SH-SY5Y (cell line): Measurements from ENCODE around the gene SEMA4D.

ENCODE experiments used
- GATA2 ChIP-seq: IDR thresholded peaks from 2 replicates; pipeline ENCODE4 v1.6.1; 2011; ENCODE audit warnings: mild to moderate bottlenecking, low read depth, low read length
- GATA3 ChIP-seq: IDR thresholded peaks from 2 replicates; pipeline ENCODE4 v1.6.1; 2011; ENCODE audit warnings: low read depth, mild to moderate bottlenecking, low read length, moderate library complexity

DNA sequence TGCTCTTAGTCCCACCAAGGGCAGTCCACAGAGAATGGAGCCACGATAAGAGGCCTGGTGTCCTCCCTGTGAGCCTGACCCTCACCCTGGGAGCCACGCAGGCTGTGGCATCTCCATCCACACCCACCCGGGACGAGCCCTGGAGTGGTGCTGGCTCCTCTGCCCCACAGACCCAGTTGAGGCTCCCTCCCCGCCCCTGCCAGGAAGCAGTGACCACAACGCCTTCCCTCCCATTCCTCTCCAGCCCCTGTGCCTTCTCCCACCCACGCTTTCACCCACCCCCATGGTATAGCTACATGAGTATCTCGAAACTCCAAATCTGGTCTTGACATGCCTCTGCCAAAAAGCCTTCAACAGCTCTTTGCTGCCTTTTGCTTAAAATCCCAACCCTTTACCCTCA lies 57.9 kb downstream of the SEMA4D start:
- TF ChIP-seq GATA2 (no peak), GATA3 (no peak)
